ENCODE measurements around the gene SPACA4.

GRCh38 chr19:48651683-48652048 lies 45.1 kb downstream of the SPACA4 start:
- TF ChIP-seq SP1 (IDR thresholded peaks at IDR 0.05) (no peak), HDGF (IDR thresholded peaks at IDR 0.05; ENCODE audit: borderline replicate concordance) (no peak), CTBP1 (IDR thresholded peaks at IDR 0.05; ENCODE audit: borderline replicate concordance) (no peak), LEF1 (IDR thresholded peaks at IDR 0.05; ENCODE audit: borderline replicate concordance) (no peak), FOXM1 (IDR thresholded peaks at IDR 0.05; ENCODE audit: borderline replicate concordance) (no peak), SUZ12 (IDR thresholded peaks at IDR 0.05) (no peak), FOXK2 (IDR thresholded peaks at IDR 0.05) (no peak), L3MBTL2 (conservative IDR thresholded peaks at IDR 0.05) (no peak), FOXA1 (IDR thresholded peaks at IDR 0.05) (no peak), BHLHE40 (IDR thresholded peaks at IDR 0.05; ENCODE audit: borderline replicate concordance) (no peak), ARNT (IDR thresholded peaks at IDR 0.05) (no peak), NFRKB (IDR thresholded peaks at IDR 0.05) (no peak), TARDBP (IDR thresholded peaks at IDR 0.05) (no peak), ZNF384 (IDR thresholded peaks at IDR 0.05) (no peak)

All from HEK293T (cell line).